NCI-H2029 (cell line): ENCODE measurements around the gene SMIM23.
A peak's percentile ranks its signal among the peaks of the same experiment; 100 is the strongest.

Experiments
- DNase-seq: peaks from one replicate; lab custom pipeline; 2025; lab: John Stamatoyannopoulos, UW

The SMIM23 gene

GRCh38 chr5:171816666-171817065, 31.0 kb downstream of the SMIM23 start:
- no peak for DNase-seq

- DNase-seq: no peak
These were observed 34.9 kb downstream of the SMIM23 start for GRCh38 chr5:171820561-171820960.

GRCh38 chr5:171821286-171821685, 35.7 kb downstream of the SMIM23 start:
- no peak for DNase-seq

- no peak for DNase-seq
These were observed 37.7 kb downstream of the SMIM23 start for GRCh38 chr5:171823269-171823668.

- no peak for DNase-seq
These were observed 39.4 kb downstream of the SMIM23 start for GRCh38 chr5:171825051-171825450.

- no peak for DNase-seq
These were observed 40.5 kb downstream of the SMIM23 start for GRCh38 chr5:171826132-171826531.

- DNase-seq: no peak
These were observed 41.5 kb downstream of the SMIM23 start for GRCh38 chr5:171827162-171827561.

GRCh38 chr5:171830686-171831085, 45.1 kb downstream of the SMIM23 start:
- no peak for DNase-seq

- DNase-seq: no peak
These were observed 47.2 kb downstream of the SMIM23 start for GRCh38 chr5:171832775-171833174.

GRCh38 chr5:171834461-171834860, 48.8 kb downstream of the SMIM23 start:
- no peak for DNase-seq

- DNase-seq: no peak
These were observed 49.4 kb downstream of the SMIM23 start for GRCh38 chr5:171835066-171835465.

- no peak for DNase-seq
These were observed 51.9 kb downstream of the SMIM23 start for GRCh38 chr5:171837522-171837921.

GRCh38 chr5:171838066-171838465, 52.4 kb downstream of the SMIM23 start:
- DNase-seq: no peak

GRCh38 chr5:171839112-171839511, 53.5 kb downstream of the SMIM23 start:
- DNase-seq: no peak

GRCh38 chr5:171840066-171840465, 54.4 kb downstream of the SMIM23 start:
- DNase-seq: peak; percentile 38
